ENCODE data around the gene CABLES2.

Gene CABLES2

GRCh38 chr20:62393335-62393665 is 13.8 kb downstream of the CABLES2 start:
- no peak overlapping the region for H3K4me3 ChIP-seq (ENCODE audit: low read depth, low read length)
- H3K9ac ChIP-seq (ENCODE audit: low read depth, low read length): no peak overlapping the region
- H3K36me3 ChIP-seq (ENCODE audit: control insufficient read depth, insufficient read depth, low read length): peaks cover 20% of the 10 kb centered on the region

GRCh38 chr20:62392621-62393334 is 14.3 kb downstream of the CABLES2 start:
- no peak overlapping the region for H3K4me3 ChIP-seq (ENCODE audit: low read depth, low read length)
- no peak overlapping the region for H3K27ac ChIP-seq (ENCODE audit: low read depth, low read length)
- peaks cover 25% of the 10 kb centered on the region for H3K36me3 ChIP-seq (ENCODE audit: control insufficient read depth, insufficient read depth, low read length)
- no peaks in the 10 kb centered on the region for H3K27me3 ChIP-seq (ENCODE audit: control insufficient read depth, insufficient read depth, low read length)
- H3K9ac ChIP-seq (ENCODE audit: low read depth, low read length): no peak overlapping the region
- no peaks in the 10 kb centered on the region; the same call in 1 of the 2 replicates for H3K4me1 ChIP-seq (ENCODE audit: control insufficient read depth, insufficient read depth, low read length)
- H3K9me3 ChIP-seq (ENCODE audit: control insufficient read depth, insufficient read depth, low read length): no peaks in the 10 kb centered on the region

More at GRCh38 chr20:62393335-62393665, 13.8 kb downstream of the CABLES2 start:
- no peaks in the 10 kb centered on the region for H3K27me3 ChIP-seq (ENCODE audit: control insufficient read depth, insufficient read depth, low read length)
- H3K27ac ChIP-seq (ENCODE audit: low read depth, low read length): no peak overlapping the region
- H3K4me1 ChIP-seq (ENCODE audit: control insufficient read depth, insufficient read depth, low read length): no peaks in the 10 kb centered on the region
- H3K9me3 ChIP-seq (ENCODE audit: control insufficient read depth, insufficient read depth, low read length): no peaks in the 10 kb centered on the region

- peaks cover 28% of the 10 kb centered on the region for H3K36me3 ChIP-seq (ENCODE audit: control insufficient read depth, insufficient read depth, low read length)
These were observed 15.0 kb downstream of the CABLES2 start for GRCh38 chr20:62392077-62392418.

GRCh38 chr20:62391165-62392076 is 15.7 kb downstream of the CABLES2 start:
- no peak overlapping the region for H3K27ac ChIP-seq (ENCODE audit: low read depth, low read length)
- H3K9ac ChIP-seq (ENCODE audit: low read depth, low read length): no peak overlapping the region
- no peaks in the 10 kb centered on the region; the same call in 1 of the 2 replicates for H3K4me1 ChIP-seq (ENCODE audit: control insufficient read depth, insufficient read depth, low read length)
- H3K36me3 ChIP-seq (ENCODE audit: control insufficient read depth, insufficient read depth, low read length): peaks cover 28% of the 10 kb centered on the region
- no peak overlapping the region for H3K4me3 ChIP-seq (ENCODE audit: low read depth, low read length)
- no peaks in the 10 kb centered on the region for H3K27me3 ChIP-seq (ENCODE audit: control insufficient read depth, insufficient read depth, low read length)
- no peaks in the 10 kb centered on the region for H3K9me3 ChIP-seq (ENCODE audit: control insufficient read depth, insufficient read depth, low read length)

More at GRCh38 chr20:62392077-62392418, 15.0 kb downstream of the CABLES2 start:
- no peak overlapping the region for H3K4me3 ChIP-seq (ENCODE audit: low read depth, low read length)
- no peak overlapping the region for H3K27ac ChIP-seq (ENCODE audit: low read depth, low read length)
- no peaks in the 10 kb centered on the region for H3K9me3 ChIP-seq (ENCODE audit: control insufficient read depth, insufficient read depth, low read length)
- no peak overlapping the region for H3K9ac ChIP-seq (ENCODE audit: low read depth, low read length)
- no peaks in the 10 kb centered on the region for H3K27me3 ChIP-seq (ENCODE audit: control insufficient read depth, insufficient read depth, low read length)
- H3K4me1 ChIP-seq (ENCODE audit: control insufficient read depth, insufficient read depth, low read length): no peaks in the 10 kb centered on the region; the same call in 1 of the 2 replicates

GRCh38 chr20:62390317-62391164 is 16.5 kb downstream of the CABLES2 start:
- no peak overlapping the region for H3K9ac ChIP-seq (ENCODE audit: low read depth, low read length)
- H3K27me3 ChIP-seq (ENCODE audit: control insufficient read depth, insufficient read depth, low read length): no peaks in the 10 kb centered on the region
- no peaks in the 10 kb centered on the region; the same call in none of the 2 replicates for H3K4me1 ChIP-seq (ENCODE audit: control insufficient read depth, insufficient read depth, low read length)
- no peak overlapping the region for H3K4me3 ChIP-seq (ENCODE audit: low read depth, low read length)
- no peak overlapping the region for H3K27ac ChIP-seq (ENCODE audit: low read depth, low read length)
- H3K9me3 ChIP-seq (ENCODE audit: control insufficient read depth, insufficient read depth, low read length): no peaks in the 10 kb centered on the region
- H3K36me3 ChIP-seq (ENCODE audit: control insufficient read depth, insufficient read depth, low read length): peaks cover 28% of the 10 kb centered on the region

GRCh38 chr20:62389601-62390087 is 17.4 kb downstream of the CABLES2 start:
- peak overlapping the region; percentile 13 for H3K27ac ChIP-seq (ENCODE audit: low read depth, low read length)
- H3K9ac ChIP-seq (ENCODE audit: low read depth, low read length): no peak overlapping the region
- no peaks in the 10 kb centered on the region; the same call in none of the 2 replicates for H3K4me1 ChIP-seq (ENCODE audit: control insufficient read depth, insufficient read depth, low read length)
- peaks cover 28% of the 10 kb centered on the region for H3K36me3 ChIP-seq (ENCODE audit: control insufficient read depth, insufficient read depth, low read length)
- no peaks in the 10 kb centered on the region for H3K27me3 ChIP-seq (ENCODE audit: control insufficient read depth, insufficient read depth, low read length)
- no peaks in the 10 kb centered on the region for H3K9me3 ChIP-seq (ENCODE audit: control insufficient read depth, insufficient read depth, low read length)
- H3K4me3 ChIP-seq (ENCODE audit: low read depth, low read length): no peak overlapping the region

- H3K9me3 ChIP-seq (ENCODE audit: control insufficient read depth, insufficient read depth, low read length): no peaks in the 10 kb centered on the region
- H3K27me3 ChIP-seq (ENCODE audit: control insufficient read depth, insufficient read depth, low read length): no peaks in the 10 kb centered on the region
- H3K4me1 ChIP-seq (ENCODE audit: control insufficient read depth, insufficient read depth, low read length): no peaks in the 10 kb centered on the region; the same call in none of the 2 replicates
- H3K36me3 ChIP-seq (ENCODE audit: control insufficient read depth, insufficient read depth, low read length): peaks cover 32% of the 10 kb centered on the region
- H3K27ac ChIP-seq (ENCODE audit: low read depth, low read length): peak overlapping the region; percentile 13
- no peak overlapping the region for H3K9ac ChIP-seq (ENCODE audit: low read depth, low read length)
- H3K4me3 ChIP-seq (ENCODE audit: low read depth, low read length): 0 out of 2 replicates have a peak overlapping the region, but pooled peaks have one; percentile 72
These were observed 18.1 kb downstream of the CABLES2 start for GRCh38 chr20:62388839-62389600.

GRCh38 chr20:62387933-62388635 is 19.0 kb downstream of the CABLES2 start:
- H3K36me3 ChIP-seq (ENCODE audit: control insufficient read depth, insufficient read depth, low read length): peaks cover 38% of the 10 kb centered on the region
- peak overlapping the region; percentile 72 for H3K4me3 ChIP-seq (ENCODE audit: low read depth, low read length)
- peak overlapping the region; percentile 83 for H3K27ac ChIP-seq (ENCODE audit: low read depth, low read length)
- no peaks in the 10 kb centered on the region for H3K27me3 ChIP-seq (ENCODE audit: control insufficient read depth, insufficient read depth, low read length)
- no peaks in the 10 kb centered on the region for H3K9me3 ChIP-seq (ENCODE audit: control insufficient read depth, insufficient read depth, low read length)
- peak overlapping the region; percentile 92 for H3K9ac ChIP-seq (ENCODE audit: low read depth, low read length)
- no peaks in the 10 kb centered on the region; the same call in none of the 2 replicates for H3K4me1 ChIP-seq (ENCODE audit: control insufficient read depth, insufficient read depth, low read length)

GRCh38 chr20:62387219-62387913 is 19.7 kb downstream of the CABLES2 start:
- Histone ChIP-seq H3K27me3 (ENCODE audit: control insufficient read depth, insufficient read depth, low read length) (no peaks in the 10 kb centered on the region), H3K9me3 (ENCODE audit: control insufficient read depth, insufficient read depth, low read length) (no peaks in the 10 kb centered on the region), H3K27ac (ENCODE audit: low read depth, low read length) (peak overlapping the region; percentile 83), H3K9ac (ENCODE audit: low read depth, low read length) (peak overlapping the region; percentile 92), H3K4me1 (ENCODE audit: control insufficient read depth, insufficient read depth, low read length) (peaks cover 2% of the 10 kb centered on the region), H3K4me3 (ENCODE audit: low read depth, low read length) (peak overlapping the region; percentile 72), H3K36me3 (ENCODE audit: control insufficient read depth, insufficient read depth, low read length) (peaks cover 39% of the 10 kb centered on the region)

Measured in HUES48 (cell line).